ENCODE data around the gene SUPT5H. TPM values are rescaled to one million over a fixed set of nuclear protein-coding genes. Genes with fewer than 3 reads are reported as not detected.

SUPT5H gene
- total and polyA plus RNA-seq, 2 of the 13 experiments (the other 11 are each of a cell fraction or from before 2014, with no cell fraction given) = 48.2 to 51.7 TPM

- TF ChIP-seq FOSL2 (CRISPR knock-in tag; IDR thresholded peaks at IDR 0.05) (no peak; the same call in 1 of the 2 replicates), SRY (CRISPR knock-in tag; IDR thresholded peaks at IDR 0.05) (peak; percentile 80; the same call in 1 of the 2 replicates), PTBP1 (IDR thresholded peaks at IDR 0.05; ENCODE audit: low read depth, low read length, poor library complexity, severe bottlenecking) (no peak), SALL1 (CRISPR knock-in tag; IDR thresholded peaks at IDR 0.05) (peak; percentile 40; the same call in 1 of the 2 replicates), ZSCAN9 (CRISPR knock-in tag; IDR thresholded peaks at IDR 0.05; ENCODE audit: borderline replicate concordance) (0 out of 2 replicates have a peak, but pooled peaks have one; percentile 24), ZGPAT (CRISPR knock-in tag; IDR thresholded peaks at IDR 0.05) (peak; percentile 41; the same call in 1 of the 2 replicates), NFE2 (CRISPR knock-in tag; IDR thresholded peaks at IDR 0.05) (no peak), MTA1 (CRISPR knock-in tag; IDR thresholded peaks at IDR 0.05; ENCODE audit: borderline replicate concordance) (no peak), ARNT2 (CRISPR knock-in tag; IDR thresholded peaks at IDR 0.05; ENCODE audit: low read depth) (no peak), ASH2L (IDR thresholded peaks at IDR 0.05; ENCODE audit: insufficient read length, low read depth, low read length) (no peak), NONO (IDR thresholded peaks at IDR 0.05) (no peak), NONO (CRISPR knock-in tag; conservative IDR thresholded peaks at IDR 0.05) (0 out of 2 replicates have a peak, but pooled peaks have one; percentile 44), ZNF33B (CRISPR knock-in tag; IDR thresholded peaks at IDR 0.05) (no peak), ZNF441 (CRISPR knock-in tag; IDR thresholded peaks at IDR 0.05; ENCODE audit: borderline replicate concordance) (0 out of 2 replicates have a peak, but pooled peaks have one; percentile 44), IRF2 (CRISPR knock-in tag; IDR thresholded peaks at IDR 0.05) (0 out of 2 replicates have a peak, but pooled peaks have one; percentile 16), KLF16 (CRISPR knock-in tag; IDR thresholded peaks at IDR 0.05) (0 out of 4 replicates have a peak, but pooled peaks of 1 of the 2 experiments have one; percentile 42), DNMT1 (CRISPR knock-in tag; IDR thresholded peaks at IDR 0.05) (no peak), SKI (IDR thresholded peaks at IDR 0.05; ENCODE audit: partially characterized antibody) (no peak), RAD21 (CRISPR knock-in tag; IDR thresholded peaks at IDR 0.05) (peak; percentile 65), ZNF777 (CRISPR knock-in tag; IDR thresholded peaks at IDR 0.05) (peak; percentile 34; the same call in 1 of the 2 replicates), ZNF3 (CRISPR knock-in tag; IDR thresholded peaks at IDR 0.05) (no peak), JUN (CRISPR knock-in tag; IDR thresholded peaks at IDR 0.05) (no peak)
- TF ChIP-seq, protein P1, sequence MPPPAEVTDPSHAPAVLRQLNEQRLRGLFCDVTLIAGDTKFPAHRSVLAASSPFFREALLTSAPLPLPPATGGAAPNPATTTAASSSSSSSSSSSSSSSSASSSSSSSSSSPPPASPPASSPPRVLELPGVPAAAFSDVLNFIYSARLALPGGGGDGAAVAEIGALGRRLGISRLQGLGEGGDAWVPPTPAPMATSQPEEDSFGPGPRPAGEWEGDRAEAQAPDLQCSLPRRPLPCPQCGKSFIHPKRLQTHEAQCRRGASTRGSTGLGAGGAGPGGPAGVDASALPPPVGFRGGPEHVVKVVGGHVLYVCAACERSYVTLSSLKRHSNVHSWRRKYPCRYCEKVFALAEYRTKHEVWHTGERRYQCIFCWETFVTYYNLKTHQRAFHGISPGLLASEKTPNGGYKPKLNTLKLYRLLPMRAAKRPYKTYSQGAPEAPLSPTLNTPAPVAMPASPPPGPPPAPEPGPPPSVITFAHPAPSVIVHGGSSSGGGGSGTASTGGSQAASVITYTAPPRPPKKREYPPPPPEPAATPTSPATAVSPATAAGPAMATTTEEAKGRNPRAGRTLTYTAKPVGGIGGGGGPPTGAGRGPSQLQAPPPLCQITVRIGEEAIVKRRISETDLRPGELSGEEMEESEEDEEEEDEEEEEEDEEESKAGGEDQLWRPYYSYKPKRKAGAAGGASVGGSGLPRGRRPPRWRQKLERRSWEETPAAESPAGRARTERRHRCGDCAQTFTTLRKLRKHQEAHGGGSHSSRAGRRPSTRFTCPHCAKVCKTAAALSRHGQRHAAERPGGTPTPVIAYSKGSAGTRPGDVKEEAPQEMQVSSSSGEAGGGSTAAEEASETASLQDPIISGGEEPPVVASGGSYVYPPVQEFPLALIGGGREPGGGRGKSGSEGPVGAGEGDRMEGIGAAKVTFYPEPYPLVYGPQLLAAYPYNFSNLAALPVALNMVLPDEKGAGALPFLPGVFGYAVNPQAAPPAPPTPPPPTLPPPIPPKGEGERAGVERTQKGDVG (CRISPR knock-in tag; IDR thresholded peaks at IDR 0.05; ENCODE audit: borderline replicate concordance) = no peak
- TF ChIP-seq, protein P2, sequence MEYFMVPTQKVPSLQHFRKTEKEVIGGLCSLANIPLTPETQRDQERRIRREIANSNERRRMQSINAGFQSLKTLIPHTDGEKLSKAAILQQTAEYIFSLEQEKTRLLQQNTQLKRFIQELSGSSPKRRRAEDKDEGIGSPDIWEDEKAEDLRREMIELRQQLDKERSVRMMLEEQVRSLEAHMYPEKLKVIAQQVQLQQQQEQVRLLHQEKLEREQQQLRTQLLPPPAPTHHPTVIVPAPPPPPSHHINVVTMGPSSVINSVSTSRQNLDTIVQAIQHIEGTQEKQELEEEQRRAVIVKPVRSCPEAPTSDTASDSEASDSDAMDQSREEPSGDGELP (IDR thresholded peaks at IDR 0.05; ENCODE audit: borderline replicate concordance, low read depth) = peak; percentile 89
These were observed 52.8 kb downstream of the SUPT5H start (continued) for GRCh38 chr19:39497996-39498797.
